ENCODE data around the gene POLR3C. TPM values are rescaled to one million over a fixed set of nuclear protein-coding genes. Genes with fewer than 3 reads are reported as not detected.
"Not testable (repeated sequence)": the region's sequence is repeated elsewhere in the genome, so short reads cannot be mapped to it uniquely, and the experiment has no call there.

The POLR3C gene
- 47.7 and 57.1 TPM in 2 replicates for polyA plus RNA-seq (2014; cell fraction: cytosol; rRNA removed)
- polyA plus RNA-seq (2014; cell fraction: nucleus; rRNA removed): 46.9 and 59.0 TPM in 2 replicates

GRCh38 chr1:145823565-145824498, at the start of gene POLR3C, which contains the start of gene RNF115:
POLR3C (plus strand) TSS chr1:145824200; CDS start chr1:145825777, 1,577 bp downstream.
RNF115 (minus strand) TSS chr1:145824095; CDS start chr1:145823873, 222 bp downstream.
- DNase-seq (ENCODE audit: low spot score): peak; percentile 96

GRCh38 chr1:145777357-145778145, 46.4 kb upstream of the POLR3C start:
- no peak for DNase-seq (ENCODE audit: low spot score)

- DNase-seq (ENCODE audit: low spot score): no peak
Measured at GRCh38 chr1:145778146-145778540, 45.9 kb upstream of the POLR3C start.

GRCh38 chr1:145782272-145783099, 41.5 kb upstream of the POLR3C start:
- no peak for DNase-seq (ENCODE audit: low spot score)

GRCh38 chr1:145784409-145784808, 39.6 kb upstream of the POLR3C start:
- no peak for DNase-seq (ENCODE audit: low spot score)

- DNase-seq (ENCODE audit: low spot score): no peak
Measured at GRCh38 chr1:145785547-145785946, 38.5 kb upstream of the POLR3C start.

- no peak for DNase-seq (ENCODE audit: low spot score)
Measured at GRCh38 chr1:145786271-145786670, 37.7 kb upstream of the POLR3C start.

GRCh38 chr1:145788580-145788979, 35.4 kb upstream of the POLR3C start:
- no peak for DNase-seq (ENCODE audit: low spot score)

- not testable (repeated sequence) for DNase-seq (ENCODE audit: low spot score)
Measured at GRCh38 chr1:145791860-145792259, 32.1 kb upstream of the POLR3C start.

- DNase-seq (ENCODE audit: low spot score): no peak
Measured at GRCh38 chr1:145792484-145792883, 31.5 kb upstream of the POLR3C start.

GRCh38 chr1:145795257-145795881, 28.6 kb upstream of the POLR3C start:
- no peak for DNase-seq (ENCODE audit: low spot score)

GRCh38 chr1:145796753-145797152, 27.2 kb upstream of the POLR3C start:
- DNase-seq (ENCODE audit: low spot score): no peak

- no peak for DNase-seq (ENCODE audit: low spot score)
Measured at GRCh38 chr1:145799806-145800205, 24.2 kb upstream of the POLR3C start.

GRCh38 chr1:145804235-145805045, 19.6 kb upstream of the POLR3C start:
- DNase-seq (ENCODE audit: low spot score): no peak

GRCh38 chr1:145805057-145805456, 18.9 kb upstream of the POLR3C start:
- DNase-seq (ENCODE audit: low spot score): no peak

- DNase-seq (ENCODE audit: low spot score): no peak
Measured at GRCh38 chr1:145806408-145806807, 17.6 kb upstream of the POLR3C start.

- DNase-seq (ENCODE audit: low spot score): no peak
Measured at GRCh38 chr1:145806844-145807243, 17.2 kb upstream of the POLR3C start.

- DNase-seq (ENCODE audit: low spot score): not testable (repeated sequence)
Measured at GRCh38 chr1:145812977-145813810, 10.8 kb upstream of the POLR3C start.

- DNase-seq (ENCODE audit: low spot score): not testable (repeated sequence)
Measured at GRCh38 chr1:145818095-145818494, 5.9 kb upstream of the POLR3C start.

Data from SK-N-DZ (cell line).